GM19351 (cell line): ENCODE results near the gene ZXDC.

Experiments used
- ATAC-seq: cut with Tn5 transposase; IDR thresholded peaks from one replicate; pipeline ENCODE4 v1.9.1; 2021; ENCODE audit warnings: mild to moderate bottlenecking, moderate library complexity; ENCODE audit not compliant: unreplicated experiment

Gene ZXDC

GRCh38 chr3:126399756-126400155, 75.9 kb downstream of the ZXDC start:
- ATAC-seq = no peak

GRCh38 chr3:126399351-126399735, 76.3 kb downstream of the ZXDC start:
- ATAC-seq = no peak

GRCh38 chr3:126398423-126399350, 77.0 kb downstream of the ZXDC start:
- no peak for ATAC-seq

- no peak for ATAC-seq
Observed at GRCh38 chr3:126397610-126398422, 77.9 kb downstream of the ZXDC start.

GRCh38 chr3:126396536-126396935, 79.2 kb downstream of the ZXDC start:
- ATAC-seq = no peak

- ATAC-seq = no peak
Observed at GRCh38 chr3:126395846-126396513, 79.7 kb downstream of the ZXDC start.

GRCh38 chr3:126394977-126395321, 80.7 kb downstream of the ZXDC start:
- no peak for ATAC-seq

GRCh38 chr3:126394179-126394976, 81.3 kb downstream of the ZXDC start, which contains the start of gene CFAP100:
Gene CFAP100 (plus strand): TSS chr3:126394909. CDS start chr3:126396001, 1,092 bp downstream.
- ATAC-seq = no peak

GRCh38 chr3:126393563-126393962, 82.1 kb downstream of the ZXDC start:
- no peak for ATAC-seq

GRCh38 chr3:126392246-126392645, 83.4 kb downstream of the ZXDC start:
- ATAC-seq = no peak

GRCh38 chr3:126391631-126392030, 84.1 kb downstream of the ZXDC start:
- ATAC-seq = no peak

- no peak for ATAC-seq
Observed at GRCh38 chr3:126390751-126391150, 84.9 kb downstream of the ZXDC start.

GRCh38 chr3:126390201-126390600, 85.5 kb downstream of the ZXDC start:
- ATAC-seq = no peak

- no peak for ATAC-seq
Observed at GRCh38 chr3:126389794-126390146, 85.9 kb downstream of the ZXDC start.

GRCh38 chr3:126389112-126389793, 86.4 kb downstream of the ZXDC start:
- ATAC-seq = no peak
